Loucy (cell line): ENCODE measurements around the gene ARMCX4.

Source experiments
- H2AFZ ChIP-seq: fragments of 200-600 bp; sonication (generic); 2 replicates; pipeline ENCODE4 v1.6.0; 2016; ENCODE audit warnings: antibody characterized with exemption, mild to moderate bottlenecking, low read length, moderate library complexity
- H3F3A ChIP-seq: fragments of 200-600 bp; 2 replicates; pipeline ENCODE4 v1.6.0; 2016; ENCODE audit warnings: antibody characterized with exemption, low read depth, mild to moderate bottlenecking
- H3K27me3 ChIP-seq: fragments of 200-600 bp; sonication (generic); 2 replicates; pipeline ENCODE4 v1.6.1; 2014; ENCODE audit warnings: low read length, mild to moderate bottlenecking; ENCODE audit not compliant: insufficient read depth, poor library complexity, severe bottlenecking
- H3K36me3 ChIP-seq: fragments of 200-600 bp; sonication (generic); 2 replicates; pipeline ENCODE4 v1.6.1; 2016; ENCODE audit warnings: low read length; ENCODE audit not compliant: insufficient read depth
- H3K4me1 ChIP-seq: fragments of 200-600 bp; sonication (generic); 2 replicates; pipeline ENCODE4 v1.5.1; 2014; ENCODE audit warnings: low read length, mild to moderate bottlenecking; ENCODE audit not compliant: insufficient read depth, poor library complexity, severe bottlenecking
- H3K4me2 ChIP-seq: fragments of 200-600 bp; sonication (generic); 2 replicates; pipeline ENCODE4 v1.6.0; 2014; ENCODE audit warnings: antibody characterized with exemption, low read length, low read depth, mild to moderate bottlenecking; ENCODE audit not compliant: poor library complexity, severe bottlenecking
- H3K4me3 ChIP-seq: fragments of 200-600 bp; sonication (generic); 2 replicates; pipeline ENCODE4 v1.5.1; 2014; ENCODE audit warnings: low read length, mild to moderate bottlenecking, mixed read lengths; ENCODE audit not compliant: poor library complexity, severe bottlenecking
- H3K79me2 ChIP-seq: fragments of 200-600 bp; sonication (generic); 2 replicates; pipeline ENCODE4 v1.6.1; 2014; ENCODE audit warnings: low read length; ENCODE audit not compliant: insufficient read depth
- H3K9ac ChIP-seq: fragments of 200-600 bp; sonication (generic); 2 replicates; pipeline ENCODE4 v1.6.0; 2014; ENCODE audit warnings: mild to moderate bottlenecking, low read depth, low read length, moderate library complexity; ENCODE audit not compliant: poor library complexity, severe bottlenecking
- H3K9me2 ChIP-seq: fragments of 200-600 bp; sonication (generic); replicated peaks from 2 replicates; pipeline ENCODE4 v1.6.1; 2016; ENCODE audit warnings: low read depth, low read length, mixed read lengths
- H3K9me3 ChIP-seq: fragments of 200-600 bp; sonication (generic); 2 replicates; pipeline ENCODE4 v1.6.1; 2014; ENCODE audit warnings: mild to moderate bottlenecking, antibody characterized with exemption, low read length, low read depth; ENCODE audit not compliant: insufficient read depth
- H4K20me1 ChIP-seq: fragments of 200-600 bp; sonication (generic); 2 replicates; pipeline ENCODE4 v1.6.0; 2014; ENCODE audit warnings: antibody characterized with exemption, low read length, mild to moderate bottlenecking; ENCODE audit not compliant: insufficient read depth, poor library complexity, severe bottlenecking
- CTCF ChIP-seq: fragments of 200-600 bp; sonication (generic); conservative IDR thresholded peaks from 2 replicates; pipeline ENCODE4 v1.5.1; 2014; ENCODE audit warnings: mild to moderate bottlenecking, antibody characterized with exemption, low read length
- EZH2phosphoT487 ChIP-seq: fragments of 200-600 bp; IDR thresholded peaks from 2 replicates; pipeline ENCODE4 v1.6.1; 2018; ENCODE audit warnings: antibody characterized with exemption, mild to moderate bottlenecking, moderate library complexity, borderline replicate concordance

The ARMCX4 gene

GRCh38 chrX:101507372-101507771 is 22.1 kb downstream of the ARMCX4 start:
- no peaks in the 10 kb centered on the region for H3K9me3 ChIP-seq
- TF ChIP-seq CTCF (no peak), EZH2phosphoT487 (no peak)
- H3K9ac ChIP-seq = no peak overlapping the region
- H3K79me2 ChIP-seq = no peaks in the 10 kb centered on the region
- no peak overlapping the region for H2AFZ ChIP-seq
- no peaks in the 10 kb centered on the region for H3K9me2 ChIP-seq
- no peaks in the 10 kb centered on the region for H3K36me3 ChIP-seq
- no peaks in the 10 kb centered on the region for H3K4me1 ChIP-seq
- no peaks in the 10 kb centered on the region for H3K27me3 ChIP-seq
- H3K4me3 ChIP-seq = no peak overlapping the region
- no peak overlapping the region for H3K4me2 ChIP-seq
- H4K20me1 ChIP-seq = no peaks in the 10 kb centered on the region
- no peaks in the 10 kb centered on the region for H3F3A ChIP-seq

GRCh38 chrX:101507986-101508385 is 22.7 kb downstream of the ARMCX4 start:
- Histone ChIP-seq H3K27me3 (no peaks in the 10 kb centered on the region), H3K9ac (no peak overlapping the region), H3K4me2 (no peak overlapping the region), H4K20me1 (no peaks in the 10 kb centered on the region), H3K9me2 (no peaks in the 10 kb centered on the region), H3K4me3 (no peak overlapping the region), H3F3A (no peaks in the 10 kb centered on the region), H3K9me3 (no peaks in the 10 kb centered on the region), H2AFZ (no peak overlapping the region), H3K4me1 (no peaks in the 10 kb centered on the region), H3K79me2 (no peaks in the 10 kb centered on the region), H3K36me3 (no peaks in the 10 kb centered on the region)
- TF ChIP-seq CTCF (no peak), EZH2phosphoT487 (no peak)

- H3K36me3 ChIP-seq = no peaks in the 10 kb centered on the region
- TF ChIP-seq CTCF (no peak), EZH2phosphoT487 (no peak)
- H3K4me2 ChIP-seq = no peak overlapping the region
- no peaks in the 10 kb centered on the region for H3K4me1 ChIP-seq
- no peak overlapping the region for H2AFZ ChIP-seq
- no peaks in the 10 kb centered on the region for H3K9me2 ChIP-seq
- no peaks in the 10 kb centered on the region for H3K9me3 ChIP-seq
- H3F3A ChIP-seq = no peaks in the 10 kb centered on the region
- H3K79me2 ChIP-seq = no peaks in the 10 kb centered on the region
- no peaks in the 10 kb centered on the region for H4K20me1 ChIP-seq
- H3K27me3 ChIP-seq = no peaks in the 10 kb centered on the region
- H3K4me3 ChIP-seq = no peak overlapping the region
- no peak overlapping the region for H3K9ac ChIP-seq
Measured at GRCh38 chrX:101530944-101531343, 45.7 kb downstream of the ARMCX4 start.
